GM12878 (cell line): ENCODE results near the gene ID3. TPM values are rescaled to one million over a fixed set of nuclear protein-coding genes. Genes with fewer than 3 reads are reported as not detected.

Experiments used
- ATAC-seq: fragments of 200-7000 bp; cut with Tn5 transposase; 3 replicates; pipeline ENCODE4 v1.9.1; 2020; ENCODE audit warnings: mild to moderate bottlenecking, moderate library complexity
- BruUV-seq: library from RNA; stranded (reverse); fragments of 400-500 nt; replicated peaks from 2 replicates; lab custom pipeline; 2021; lab: Mats Ljungman, UMichigan
- CTCF ChIA-PET: fragments of 300-600 bp; sonication (Branson Sonifier 250); formaldehyde crosslinking; extraction: SDS; loops from one replicate; lab custom pipeline; 2021; ENCODE audit warnings: inconsistent platforms; lab: Yijun Ruan, JAX
- POLR2A ChIA-PET: fragments of 350-600 bp; formaldehyde crosslinking; extraction: SDS; loops from one replicate; lab custom pipeline; 2021; ENCODE audit warnings: inconsistent platforms; lab: Charles Lee
- RAD21 ChIA-PET: fragments of 300-600 bp; sonication (Branson Sonifier 250); formaldehyde crosslinking; loops from one replicate; lab custom pipeline; 2023; ENCODE audit warnings: antibody characterized with exemption; ENCODE audit not compliant: unreplicated experiment; lab: Charles Lee
- SMC1A ChIA-PET: fragments of 300-600 bp; sonication (Branson Sonifier 250); formaldehyde crosslinking; loops from one replicate; lab custom pipeline; 2023; ENCODE audit not compliant: unreplicated experiment, uncharacterized antibody; lab: Charles Lee
- DNase-seq: peaks from one replicate; pipeline ENCODE4 v3.0.0-alpha.2; 2011; ENCODE audit warnings: low read depth, low spot score
- FAIRE-seq: peaks from 3 replicates; lab custom pipeline; 2011; peaks lifted over from hg19 to GRCh38; lab: Jason Lieb, UNC
- H2AFZ ChIP-seq: 2 replicates; pipeline ENCODE4 v1.6.0; 2011; ENCODE audit warnings: low read depth, low read length, control low read depth; ENCODE audit not compliant: control insufficient read depth
- H3K27ac ChIP-seq: 2 replicates; pipeline ENCODE4 v1.5.1; 2011; ENCODE audit warnings: control low read depth; ENCODE audit not compliant: control insufficient read depth, insufficient read depth
- H3K27me3 ChIP-seq, 2 experiments: replicated peaks in 1 of 2; 2 replicates each; pipeline versions ENCODE4 v1.6.0 to v1.6.1; 2011; ENCODE audit warnings: low read length in 1 of 2; ENCODE audit not compliant: control insufficient read depth in 2 of 2, insufficient read depth in 2 of 2
- H3K36me3 ChIP-seq, 2 experiments: 2 replicates each; pipeline ENCODE4 v1.5.1; 2011; ENCODE audit warnings: low read length in 1 of 2; ENCODE audit not compliant: control insufficient read depth in 2 of 2, insufficient read depth in 2 of 2
- H3K4me1 ChIP-seq: 2 replicates; pipeline ENCODE4 v1.6.1; 2011; ENCODE audit warnings: mild to moderate bottlenecking, low read length, moderate library complexity, mixed read lengths; ENCODE audit not compliant: control insufficient read depth, insufficient read depth
- H3K4me2 ChIP-seq: 2 replicates; pipeline ENCODE4 v1.6.0; 2011; ENCODE audit warnings: control low read depth; ENCODE audit not compliant: control insufficient read depth, insufficient read depth
- H3K4me3 ChIP-seq: fragments of 200-600 bp; sonication (generic); 2 replicates; pipeline ENCODE4 v1.5.1; 2016
- H3K79me2 ChIP-seq: 2 replicates; pipeline ENCODE4 v1.6.0; 2011; ENCODE audit warnings: low read length; ENCODE audit not compliant: control insufficient read depth, insufficient read depth
- H3K9ac ChIP-seq: 2 replicates; pipeline ENCODE4 v1.8.0; 2011; ENCODE audit warnings: low read length, control low read depth, mixed read lengths; ENCODE audit not compliant: control insufficient read depth, insufficient read depth
- H3K9me3 ChIP-seq: replicated peaks from 3 replicates; pipeline ENCODE4 v1.5.1; 2011; ENCODE audit warnings: mild to moderate bottlenecking, low read length; ENCODE audit not compliant: control insufficient read depth, insufficient read depth
- H4K20me1 ChIP-seq: 2 replicates; pipeline ENCODE4 v1.6.0; 2011; ENCODE audit not compliant: control insufficient read depth, insufficient read depth
- ATF2 ChIP-seq: IDR thresholded peaks from 2 replicates; pipeline ENCODE4 v1.6.1; 2012; ENCODE audit warnings: low read length, inconsistent platforms
- CHD4 ChIP-seq: fragments of 200-600 bp; sonication (generic); IDR thresholded peaks from 2 replicates; pipeline ENCODE4 v1.6.1; 2016; ENCODE audit warnings: mild to moderate bottlenecking
- CREM ChIP-seq: IDR thresholded peaks from 2 replicates; pipeline ENCODE4 v1.6.1; 2014; ENCODE audit warnings: antibody characterized with exemption, low read depth
- HSF1 ChIP-seq: fragments of 150-350 bp; IDR thresholded peaks from 2 replicates; pipeline ENCODE4 v1.6.1; 2014; ENCODE audit warnings: mild to moderate bottlenecking, low read depth, low read length
- YBX1 ChIP-seq: fragments of 450-650 bp; IDR thresholded peaks from 2 replicates; pipeline ENCODE4 v1.6.1; 2016; ENCODE audit warnings: antibody characterized with exemption
- ZNF274 ChIP-seq: IDR thresholded peaks from one replicate; pipeline ENCODE4 v1.8.0; 2011; ENCODE audit not compliant: insufficient read length, insufficient read depth
- WGBS: methylation state at CpG from one replicate; pipeline ENCODE4 v1.1.6; 2016; ENCODE audit warnings: low lambda C conversion rate; ENCODE audit not compliant: insufficient replicate concordance, insufficient coverage; ENCODE audit errors: missing lambda C conversion rate; 5-methylcytosine and 5-hydroxymethylcytosine counted together
- in situ Hi-C: fragments of 300-500 bp; cut with MboI; formaldehyde crosslinking; loops from 9 replicates; pipeline ENCODE4 v1.14.3; 2018; ENCODE audit warnings: mixed read lengths
- intact Hi-C: fragments of 100-400 bp; cut with micrococcal nuclease; formaldehyde crosslinking; loops from one replicate; pipeline ENCODE4 v1.14.2; 2022; ENCODE audit not compliant: unreplicated experiment
- polyA plus RNA-seq, 11 experiments: library from polyadenylated mRNA; depleted of rRNA in 4 of 11; unstranded in 6 of 11; stranded (reverse) in 5 of 11; fragments of >200 nt; fragmentation: Nextera tagmentation in 4 of 11; fragmentation: Illumina TruSeq in 1 of 11; extraction: Ambion mirVana in 4 of 11; extraction: Trizol in 1 of 11; gene quantifications; 1 replicate in 1 of 11; 2 replicates in 10 of 11; pipeline versions ENCODE4 v1.2.1 to v1.2.3, GENCODE V29; 2011 to 2016; ENCODE audit warnings: inconsistent platforms in 2 of 11, missing spikeins in 2 of 11, low read depth in 1 of 11
- total RNA-seq, 4 experiments: library from RNA; depleted of rRNA in 3 of 4; stranded (reverse); fragments of >200 nt in 3 of 4; fragmentation: Illumina TruSeq in 1 of 4; extraction: Trizol in 1 of 4; gene quantifications; 2 replicates each; pipeline versions ENCODE4 v1.2.1 to v1.2.3, GENCODE V29; 2013 to 2021

The ID3 gene
- total and polyA plus RNA-seq, 10 of the 15 experiments (the other 5 are each of a cell fraction or from before 2014, with no cell fraction given) = 42.7 to 475 (median 207) TPM

GRCh38 chr1:23555270-23555985 lies 3.9 kb downstream of the ID3 start:
- H3K36me3 ChIP-seq = no peaks in the 10 kb centered on the region
- peak overlapping the region; percentile 63 for H3K9ac ChIP-seq
- SMC1A ChIA-PET = interaction anchor here (0.7 to 17.8 kb wide), 14 partner anchors 10 to 79 kb away, joined by 3 to 584 read pairs (median 6); no protein-coding TSS in a partner anchor
- H4K20me1 ChIP-seq = no peaks in the 10 kb centered on the region
- H2AFZ ChIP-seq = peak overlapping the region; percentile 77
- DNase-seq (no peak), FAIRE-seq (no peak), ATAC-seq (no peak; the same call in 2 of the 3 replicates)
- H3K4me3 ChIP-seq = peak overlapping the region; percentile 14; the same call in 1 of the 2 replicates
- CTCF ChIA-PET = interaction anchor here (0.7 to 24.4 kb wide), 11 partner anchors 9 to 77 kb away, joined by 3 to 959 read pairs (median 7); no protein-coding TSS in a partner anchor
- RAD21 ChIA-PET = interaction anchor here (0.8 to 21.6 kb wide), 22 partner anchors 9 to 216 kb away, joined by 3 to 561 read pairs (median 5); partner anchors contain the start of gene RPL11
- TF ChIP-seq HSF1 (no peak), YBX1 (no peak), CHD4 (no peak), ATF2 (no peak), CREM (0 out of 2 replicates have a peak, but pooled peaks have one; percentile 2), ZNF274 (no peak)
- BruUV-seq = TSS peak; percentile 89
- peak overlapping the region; percentile 64 for H3K27ac ChIP-seq
- peaks cover 37% of the 10 kb centered on the region for H3K4me1 ChIP-seq
- no peaks in the 10 kb centered on the region for H3K27me3 ChIP-seq
- peaks cover 19% of the 10 kb centered on the region for H3K79me2 ChIP-seq
- peak overlapping the region; percentile 90 for H3K4me2 ChIP-seq
- no peaks in the 10 kb centered on the region for H3K9me3 ChIP-seq
- 48% methylated on average over 15 of the region's 15 CpGs for WGBS
- intact Hi-C loops (loop anchor here (2.0 to 5.0 kb wide), 2 partner anchors 37 to 75 kb away; no protein-coding TSS in a partner anchor), in situ Hi-C loops (no loop called here)
- POLR2A ChIA-PET = interaction anchor here (0.7 to 9.2 kb wide), 25 partner anchors 9 to 1583 kb away, joined by 3 to 206 read pairs (median 4); partner anchors contain the start of gene E2F2
